RWPE1 (cell line): ENCODE measurements around the gene CNTRL.
"Not testable (repeated sequence)": the region's sequence is repeated elsewhere in the genome, so short reads cannot be mapped to it uniquely, and the experiment has no call there.

ENCODE experiments used
- CTCF ChIA-PET: fragments of 350-600 bp; sonication (Branson Sonifier 250); formaldehyde crosslinking; extraction: SDS; loops from one replicate; lab custom pipeline; 2021; lab: Yijun Ruan, JAX
- POLR2A ChIA-PET: fragments of 400-600 bp; formaldehyde crosslinking; extraction: SDS; loops from one replicate; lab custom pipeline; 2020; ENCODE audit warnings: antibody characterized with exemption; ENCODE audit not compliant: low non-redundant PET; lab: Yijun Ruan, JAX
- DNase-seq: peaks from one replicate; pipeline ENCODE4 v3.0.0; 2012; ENCODE audit warnings: low spot score
- H3K27ac ChIP-seq: fragments of 450-650 bp; 2 replicates; pipeline ENCODE4 v1.5.1; 2017
- CTCF ChIP-seq: fragments of 450-650 bp; conservative IDR thresholded peaks from 2 replicates; pipeline ENCODE4 v1.5.1; 2017; ENCODE audit warnings: low read depth, mild to moderate bottlenecking

The CNTRL gene

GRCh38 chr9:121122246-121123032 is 47.7 kb downstream of the CNTRL start:
- DNase-seq, result no peak
- no peak overlapping the region for H3K27ac ChIP-seq

GRCh38 chr9:121123816-121124535 is 49.2 kb downstream of the CNTRL start:
- H3K27ac ChIP-seq, result no peak overlapping the region
- CTCF ChIA-PET, result no interaction called here
- no peak for DNase-seq
- no peak for TF ChIP-seq CTCF
- POLR2A ChIA-PET, result no interaction called here

More at GRCh38 chr9:121122246-121123032, 47.7 kb downstream of the CNTRL start:
- CTCF ChIA-PET, result interaction anchor here (0.5 to 1.4 kb wide), 5 partner anchors 15 to 593 kb away, joined by 3 to 5 read pairs (median 3); no protein-coding TSS in a partner anchor
- POLR2A ChIA-PET, result no interaction called here
- TF ChIP-seq CTCF, result no peak

GRCh38 chr9:121125590-121125989 is 50.8 kb downstream of the CNTRL start:
- no peak for DNase-seq
- TF ChIP-seq CTCF, result no peak
- no peak overlapping the region for H3K27ac ChIP-seq
- POLR2A ChIA-PET, result no interaction called here
- CTCF ChIA-PET, result interaction anchor here (0.7 to 1.1 kb wide), 2 partner anchors 14 kb away, joined by 3 to 5 read pairs; no protein-coding TSS in a partner anchor

- POLR2A ChIA-PET, DNase-seq, CTCF ChIA-PET, H3K27ac ChIP-seq: not testable (repeated sequence)
Measured at GRCh38 chr9:121129384-121129783, 54.6 kb downstream of the CNTRL start.

- CTCF ChIA-PET, result no interaction called here
Measured at GRCh38 chr9:121133104-121133816, 58.5 kb downstream of the CNTRL start.

GRCh38 chr9:121135642-121136041 is 60.9 kb downstream of the CNTRL start:
- TF ChIP-seq CTCF, result no peak
- ChIA-PET CTCF (no interaction called here), POLR2A (no interaction called here)
- H3K27ac ChIP-seq, result no peak overlapping the region
- no peak for DNase-seq

More at GRCh38 chr9:121133104-121133816, 58.5 kb downstream of the CNTRL start:
- POLR2A ChIA-PET, result no interaction called here
- no peak for TF ChIP-seq CTCF
- DNase-seq, result peak; percentile 34
- H3K27ac ChIP-seq, result peak overlapping the region; percentile 70
